HG03565 (cell line): ENCODE data around the gene ARRDC3.

Experiments used
- ATAC-seq: cut with Tn5 transposase; IDR thresholded peaks from one replicate; pipeline ENCODE4 v1.9.1; 2021; ENCODE audit warnings: mild to moderate bottlenecking, moderate library complexity; ENCODE audit not compliant: unreplicated experiment

The ARRDC3 gene

DNA sequence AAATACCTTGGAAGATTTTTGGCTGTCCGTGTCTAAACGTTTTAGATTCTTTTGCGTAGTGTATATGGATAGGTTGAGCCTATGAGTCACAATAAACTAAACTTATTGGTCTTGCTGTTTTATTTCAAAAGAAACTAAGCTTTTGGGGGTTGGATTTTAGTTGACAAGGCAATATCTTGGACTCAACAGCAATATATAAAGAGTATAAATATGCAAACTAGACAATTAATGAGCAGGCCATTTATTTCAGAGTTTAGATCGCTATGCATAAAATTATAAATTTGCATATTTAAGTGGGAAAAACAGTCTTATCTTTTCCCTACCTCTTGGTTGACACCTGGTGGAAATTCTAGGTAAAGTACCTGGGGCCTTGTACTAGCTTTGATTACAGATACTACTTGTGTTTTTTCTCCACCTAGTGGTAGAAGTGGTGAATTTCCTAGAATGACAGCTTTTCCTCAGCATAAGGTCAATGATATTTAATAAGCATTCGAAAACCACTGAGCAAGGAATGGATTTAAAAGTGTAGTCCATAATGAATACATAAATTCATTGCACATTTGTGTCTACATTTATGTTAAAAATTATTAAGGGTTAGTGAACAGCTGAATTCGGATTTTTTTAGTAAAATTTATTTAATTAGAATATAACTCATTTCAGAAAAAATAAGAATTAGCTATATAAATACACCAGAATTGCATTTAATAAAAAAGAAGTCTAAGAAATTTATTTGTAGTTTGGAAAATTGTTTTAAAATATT is 1.7 kb upstream of the ARRDC3 start:
- peak; percentile 22 for ATAC-seq

GRCh38 chr5:91383956-91384300 is 811 bp upstream of the ARRDC3 start:
- ATAC-seq = no peak

DNA sequence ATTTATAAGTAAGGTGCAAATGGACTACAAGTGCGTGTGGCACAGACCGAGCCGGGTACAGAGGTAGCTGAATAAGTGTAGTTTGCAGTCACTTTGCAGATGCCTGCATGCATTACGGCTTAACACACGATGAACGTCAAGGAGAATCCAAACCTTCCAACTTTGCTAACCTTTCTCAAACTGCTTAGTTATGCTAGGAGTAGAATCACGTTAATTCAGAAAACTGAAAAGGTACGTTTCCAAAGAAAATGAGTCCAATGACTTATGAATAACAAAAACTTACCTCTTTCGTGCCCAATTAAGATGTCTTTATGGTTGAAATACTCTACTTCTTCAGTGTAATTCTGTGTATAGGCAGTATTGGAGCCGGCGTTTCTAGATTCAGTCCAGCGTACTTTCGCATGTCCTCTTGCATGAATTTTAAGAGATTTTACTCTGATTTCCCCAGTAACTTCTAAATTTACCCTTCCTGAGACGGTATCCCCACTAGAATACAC is 539 bp downstream of the ARRDC3 start:
- ATAC-seq = no peak

DNA sequence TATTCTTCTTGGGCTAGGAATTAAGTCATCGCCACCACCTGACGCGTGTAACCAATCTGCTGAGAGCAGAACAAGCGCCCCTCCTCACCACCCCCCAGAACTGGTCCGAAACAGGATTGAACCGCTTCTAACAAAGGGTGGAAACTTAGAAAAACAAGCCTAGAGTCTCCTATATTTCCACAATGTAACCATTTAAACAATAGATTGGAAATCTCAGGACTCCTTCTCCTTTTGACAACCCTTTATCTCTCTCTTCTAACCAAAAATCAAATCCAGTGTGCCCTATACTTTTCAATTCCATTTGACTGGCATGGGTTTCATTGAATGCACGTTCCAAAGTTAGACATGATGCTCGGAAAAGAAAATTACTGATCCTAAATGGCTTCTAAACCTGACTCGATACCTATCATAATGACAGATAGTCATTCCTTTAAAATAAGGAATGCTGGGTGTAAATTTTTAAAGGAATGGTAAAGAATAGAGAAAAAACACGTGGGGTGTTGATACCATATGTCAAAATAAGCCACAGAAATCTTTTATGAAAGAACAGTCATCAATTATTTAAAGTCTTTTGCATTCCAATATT is 1.2 kb downstream of the ARRDC3 start:
- no peak for ATAC-seq

DNA sequence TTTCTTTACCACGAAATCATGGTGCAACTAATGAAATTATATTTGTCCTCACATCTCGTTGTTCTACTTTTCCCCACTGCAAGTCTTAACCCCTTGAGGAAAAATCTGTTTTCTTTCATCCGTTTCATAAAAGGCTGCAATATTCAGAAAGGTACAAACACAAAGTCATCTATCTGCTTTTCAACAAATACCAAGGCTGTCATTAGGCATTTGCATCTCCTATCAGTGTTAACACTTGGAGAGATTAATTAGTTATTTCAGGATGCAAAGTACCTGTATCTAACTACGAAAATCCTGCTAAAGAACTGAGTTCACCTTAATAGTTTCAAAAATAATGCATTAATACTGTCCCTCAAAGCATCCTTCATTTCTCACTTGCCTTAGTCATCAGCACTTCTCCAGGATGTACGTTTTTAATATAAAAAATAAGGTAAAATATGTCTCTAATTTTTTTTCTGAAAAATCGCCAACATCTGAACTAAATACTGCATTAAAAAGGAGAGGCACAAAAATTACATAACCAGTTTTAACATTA is 1.8 kb downstream of the ARRDC3 start:
- ATAC-seq = no peak

- peak; percentile 36 for ATAC-seq
Measured at GRCh38 chr5:91380491-91381238, 2.5 kb downstream of the ARRDC3 start.

DNA sequence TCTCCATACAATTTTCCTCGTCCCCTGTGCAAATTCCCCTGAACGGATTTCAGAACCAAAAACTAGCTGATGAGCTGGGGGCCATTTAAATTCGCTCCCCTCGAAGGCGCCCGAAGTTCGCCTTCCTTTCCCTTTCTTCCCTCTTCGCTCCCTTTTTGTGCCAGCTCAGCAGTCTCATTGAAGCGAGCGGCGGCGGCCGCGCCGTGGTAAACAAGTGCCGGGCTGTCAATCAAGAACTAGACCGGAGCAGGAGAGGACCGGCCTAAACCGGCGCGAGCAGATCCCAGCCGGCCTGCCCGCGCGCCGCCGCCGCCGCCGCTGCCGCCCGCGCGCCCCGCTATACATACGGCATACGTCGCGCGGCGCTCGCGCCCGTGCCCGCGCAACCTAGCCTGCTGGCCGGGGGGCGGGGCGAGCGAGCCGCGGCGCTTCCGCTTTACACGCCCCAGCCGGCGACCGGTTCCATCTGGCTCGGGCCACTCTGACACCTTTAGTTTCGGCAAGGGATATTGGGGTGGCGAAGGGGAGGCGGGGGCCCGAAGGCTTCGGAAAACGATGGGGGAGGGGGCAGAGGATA is 3.1 kb downstream of the ARRDC3 start:
- ATAC-seq = peak; percentile 46

DNA sequence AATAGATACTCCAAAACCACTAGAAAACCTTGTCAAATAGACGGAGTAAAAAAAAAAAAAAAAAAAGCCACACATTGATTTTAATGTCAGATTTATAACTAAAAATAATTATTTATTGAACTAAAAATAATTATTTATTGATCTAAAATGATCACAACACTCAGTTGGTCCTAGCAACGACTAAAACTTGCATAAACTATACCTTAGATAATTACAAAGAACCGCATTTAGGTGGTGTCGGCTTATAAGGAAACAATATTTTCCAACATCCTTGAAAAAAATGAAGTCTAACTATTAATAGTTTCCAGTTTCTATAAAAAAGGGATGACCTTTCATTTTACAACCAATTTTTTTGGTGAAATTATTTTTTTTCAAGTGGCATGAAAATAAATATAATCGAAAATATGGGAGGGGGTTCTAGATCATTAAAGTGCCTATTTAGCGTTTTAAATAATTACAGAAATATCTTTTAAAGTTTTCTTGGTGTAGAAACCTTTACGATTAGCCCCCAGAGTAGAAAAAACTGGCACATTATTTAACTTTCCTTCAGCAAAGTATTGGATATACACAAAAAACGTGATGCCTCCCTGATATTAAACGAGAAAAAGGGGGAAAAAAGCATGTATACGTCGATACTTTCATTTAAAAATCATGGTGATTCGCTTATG is 3.7 kb downstream of the ARRDC3 start:
- ATAC-seq = no peak

DNA sequence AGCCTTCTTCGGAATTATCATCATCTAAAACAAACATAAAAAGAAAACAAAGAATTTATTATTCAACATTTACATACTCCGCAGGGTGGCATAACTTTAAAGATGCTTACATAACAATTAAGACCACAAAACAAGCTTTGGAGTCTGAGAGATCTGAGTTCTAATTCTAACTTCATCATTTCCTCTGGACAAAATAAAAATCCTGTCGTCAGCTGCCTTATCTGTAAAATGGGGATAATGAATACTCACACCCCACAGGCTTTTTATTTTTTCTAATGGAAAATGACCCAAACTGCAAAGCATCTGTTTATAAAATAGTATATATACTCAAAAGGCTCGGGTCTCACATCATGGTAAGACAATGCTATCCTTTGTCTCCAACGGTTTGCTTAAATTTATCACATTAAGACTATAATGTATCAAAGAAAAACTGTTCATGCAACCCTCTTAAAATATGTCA is 4.3 kb downstream of the ARRDC3 start:
- no peak for ATAC-seq

GRCh38 chr5:91374893-91375520 is 8.1 kb downstream of the ARRDC3 start:
- ATAC-seq = no peak

DNA sequence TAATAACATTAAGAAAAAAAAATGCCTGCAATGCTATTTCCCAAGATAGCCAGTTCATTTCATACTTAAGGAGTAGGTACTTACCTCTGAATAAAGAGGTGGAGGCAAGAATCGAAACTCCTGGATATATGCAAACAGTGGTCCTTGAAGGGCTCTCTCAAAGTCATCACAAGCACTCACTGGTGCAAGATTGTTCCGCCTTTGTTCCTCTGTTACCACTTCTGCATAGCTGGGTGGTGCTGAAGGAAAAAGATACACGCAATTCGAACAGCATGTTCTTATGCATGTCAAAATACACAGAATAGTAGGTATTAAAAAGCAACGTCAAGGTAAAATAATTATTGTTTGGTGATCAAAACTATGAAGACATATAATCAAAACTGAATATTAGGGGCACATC is 9.5 kb downstream of the ARRDC3 start:
- ATAC-seq = no peak

DNA sequence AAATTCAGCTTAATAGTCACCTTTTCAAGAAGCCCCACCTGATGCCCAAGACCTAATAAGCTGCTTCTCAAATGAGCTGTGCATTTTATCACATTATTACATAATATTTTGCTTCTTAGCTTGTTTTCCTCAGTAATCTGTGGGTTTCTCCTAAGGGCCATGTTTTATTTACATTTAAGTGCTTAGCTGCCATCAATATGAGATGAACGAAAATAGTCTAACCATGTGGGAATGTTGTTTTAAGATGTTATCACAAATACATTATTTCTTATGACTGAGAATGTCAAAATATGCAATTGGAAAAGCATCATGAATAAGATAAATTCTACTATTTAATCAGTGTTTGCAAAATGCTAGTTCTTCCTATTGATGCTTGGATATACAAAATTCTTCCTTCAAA is 10.1 kb downstream of the ARRDC3 start:
- no peak for ATAC-seq

DNA sequence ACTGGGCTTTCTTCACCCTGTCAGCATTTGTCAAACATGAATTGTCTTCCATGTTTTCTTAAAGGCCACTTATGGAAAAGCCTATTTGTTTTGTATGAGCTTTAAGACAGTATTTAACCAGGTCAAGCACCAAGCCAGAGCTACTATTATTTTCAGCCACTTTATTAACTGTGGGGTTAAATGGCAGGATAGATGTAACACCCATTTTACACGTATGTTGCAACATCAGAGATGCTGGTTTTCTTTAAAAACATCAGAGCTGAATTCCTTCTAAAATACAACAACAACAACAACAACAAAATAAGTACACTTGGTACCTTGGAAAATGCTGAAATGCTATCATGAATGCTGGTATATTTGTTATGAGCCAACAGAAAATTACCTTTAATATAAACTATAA is 13.6 kb downstream of the ARRDC3 start:
- ATAC-seq = no peak

DNA sequence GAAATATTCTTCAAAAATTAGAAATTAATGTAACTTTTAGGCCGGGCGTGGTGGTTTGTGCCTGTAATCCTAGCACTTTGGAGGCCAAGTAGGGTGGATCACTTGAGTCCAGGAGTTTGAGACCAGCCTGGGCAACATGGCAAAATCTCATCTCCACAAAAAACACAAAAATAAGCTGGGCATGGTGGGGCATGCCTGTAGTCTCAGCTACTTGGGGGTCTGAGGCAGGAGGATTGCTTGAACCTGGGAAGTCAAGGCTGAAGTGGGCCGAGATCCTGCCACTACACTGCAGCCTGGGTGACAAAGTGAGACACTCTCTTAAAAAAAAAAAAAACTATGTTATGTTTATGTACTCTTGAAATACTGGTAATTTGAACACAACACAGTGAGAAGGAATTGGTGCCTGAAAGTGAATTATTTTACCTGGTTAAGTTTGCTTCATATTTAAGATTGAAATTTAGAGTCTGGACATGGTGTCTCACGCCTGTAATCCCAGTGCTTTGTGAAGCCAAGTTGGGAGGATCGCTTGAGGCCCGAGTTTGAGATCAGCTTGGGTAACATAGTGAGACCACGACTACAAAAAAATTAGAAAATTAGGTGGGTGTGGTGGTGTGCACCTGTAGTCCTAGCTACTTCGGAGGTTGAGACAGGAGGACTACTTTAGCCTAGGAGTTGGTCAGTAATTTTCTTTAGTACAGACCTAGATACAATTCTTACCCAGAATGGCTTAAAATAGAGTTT is 15.0 kb downstream of the ARRDC3 start:
- no peak for ATAC-seq

DNA sequence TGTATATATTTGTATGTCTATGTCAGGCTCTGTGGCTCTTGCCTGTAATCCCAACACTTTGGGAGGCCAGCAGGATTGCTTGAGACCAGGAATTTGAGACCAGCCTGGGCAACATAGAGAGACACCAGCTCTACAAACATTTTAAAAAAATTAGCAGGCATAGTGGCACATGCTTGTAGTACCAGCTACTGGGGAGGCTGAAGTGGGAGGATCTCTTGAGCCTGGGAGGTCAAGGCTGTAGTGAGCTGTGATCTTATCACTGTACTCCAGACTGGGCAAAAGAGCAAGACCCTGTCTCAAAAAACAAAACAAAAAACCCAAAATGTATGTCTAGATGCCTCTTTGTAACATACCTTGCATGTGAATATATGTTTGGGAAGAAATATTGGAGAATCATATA is 15.8 kb downstream of the ARRDC3 start:
- ATAC-seq = no peak

DNA sequence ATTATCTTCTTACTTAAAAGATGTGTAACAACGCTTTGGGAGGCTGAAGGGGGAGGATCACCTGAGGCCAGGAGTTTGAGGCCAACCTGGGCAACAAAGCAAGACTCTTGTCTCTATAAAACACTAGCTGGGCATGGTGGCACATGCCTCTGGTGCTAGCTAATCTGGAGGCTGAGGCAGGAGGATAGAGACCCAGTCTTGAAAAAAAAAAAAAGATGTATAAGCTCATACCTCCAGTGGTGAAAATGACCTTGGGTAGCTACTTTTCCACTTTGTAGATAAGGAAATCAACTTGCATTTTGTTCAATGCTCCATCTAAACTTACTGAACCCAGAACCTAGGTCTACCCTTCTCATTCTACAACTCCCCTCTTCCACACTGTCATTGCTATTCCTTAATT is 16.6 kb downstream of the ARRDC3 start:
- no peak for ATAC-seq

GRCh38 chr5:91365498-91365897 is 17.6 kb downstream of the ARRDC3 start:
- no peak for ATAC-seq

DNA sequence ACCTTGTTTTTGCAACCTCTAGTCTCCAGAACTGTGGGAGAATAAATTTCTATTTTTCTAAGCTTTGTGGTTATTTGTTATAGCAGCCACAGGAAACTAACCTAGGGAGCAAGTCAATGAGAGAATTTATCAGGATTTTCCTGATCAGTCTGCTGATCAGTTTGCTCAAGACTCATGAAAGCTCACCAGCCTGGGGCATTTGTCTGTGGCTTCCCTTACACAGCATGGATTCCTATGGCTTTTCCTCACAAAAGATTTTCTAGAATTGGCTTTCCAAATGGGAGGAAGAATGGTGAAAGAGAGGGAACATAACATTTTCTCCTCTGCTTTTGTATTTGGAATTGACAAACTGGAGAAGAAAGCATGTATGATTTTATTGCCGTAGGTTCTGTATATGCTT is 20.2 kb downstream of the ARRDC3 start:
- ATAC-seq = no peak

- no peak for ATAC-seq
Measured at GRCh38 chr5:91361790-91362189, 21.3 kb downstream of the ARRDC3 start.
